ENCODE data around the gene DNMT3B. TPM values are rescaled to one million over a fixed set of nuclear protein-coding genes. Genes with fewer than 3 reads are reported as not detected.

DNMT3B gene
- total RNA-seq, 1 experiment from 2014 or later = 3.5 TPM

DNA sequence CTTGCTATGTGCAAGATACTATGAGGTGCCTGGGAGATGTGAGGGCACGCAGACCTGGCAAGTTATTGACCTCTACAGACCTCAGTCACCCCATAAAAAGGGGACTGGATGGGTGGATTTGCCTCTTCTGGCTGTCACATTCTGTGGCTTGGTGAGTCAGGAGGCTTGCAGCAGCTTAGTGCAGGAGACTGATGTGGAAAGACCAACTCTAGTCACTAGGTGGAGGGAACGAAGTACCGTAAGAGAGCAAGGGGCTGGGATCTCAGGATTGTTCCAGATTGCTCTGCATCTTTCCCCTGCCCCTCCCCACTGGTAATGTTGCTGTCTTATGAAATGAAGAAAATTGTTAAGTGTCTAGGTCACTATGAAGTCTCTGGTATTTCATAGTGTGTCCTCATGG is 60.9 kb downstream of the DNMT3B start:
- intact Hi-C loops (cut with micrococcal nuclease; ENCODE audit: unreplicated experiment) (no loop called here), in situ Hi-C loops (cut with HindIII; ENCODE audit: low pct_unique_long_range_greater_than_20kb, low sequenced_read_pairs) (no loop called here)
- ChIA-PET CTCF (no interaction called here), POLR2A (no interaction called here)
- H3K36me3 ChIP-seq (ENCODE audit: control insufficient read depth, insufficient read depth, low read length) = no peaks in the 10 kb centered on the region; the same call in 1 of the 2 replicates
- TF ChIP-seq POLR2AphosphoS5 (IDR thresholded peaks at IDR 0.05; ENCODE audit: low read depth, low read length) (no peak), TCF7L2 (IDR thresholded peaks at IDR 0.05; ENCODE audit: low read depth, low read length) (no peak), SIN3A (IDR thresholded peaks at IDR 0.05; ENCODE audit: borderline replicate concordance, insufficient read depth, low read depth, low read length) (no peak)
- TF ChIP-seq, protein P1, sequence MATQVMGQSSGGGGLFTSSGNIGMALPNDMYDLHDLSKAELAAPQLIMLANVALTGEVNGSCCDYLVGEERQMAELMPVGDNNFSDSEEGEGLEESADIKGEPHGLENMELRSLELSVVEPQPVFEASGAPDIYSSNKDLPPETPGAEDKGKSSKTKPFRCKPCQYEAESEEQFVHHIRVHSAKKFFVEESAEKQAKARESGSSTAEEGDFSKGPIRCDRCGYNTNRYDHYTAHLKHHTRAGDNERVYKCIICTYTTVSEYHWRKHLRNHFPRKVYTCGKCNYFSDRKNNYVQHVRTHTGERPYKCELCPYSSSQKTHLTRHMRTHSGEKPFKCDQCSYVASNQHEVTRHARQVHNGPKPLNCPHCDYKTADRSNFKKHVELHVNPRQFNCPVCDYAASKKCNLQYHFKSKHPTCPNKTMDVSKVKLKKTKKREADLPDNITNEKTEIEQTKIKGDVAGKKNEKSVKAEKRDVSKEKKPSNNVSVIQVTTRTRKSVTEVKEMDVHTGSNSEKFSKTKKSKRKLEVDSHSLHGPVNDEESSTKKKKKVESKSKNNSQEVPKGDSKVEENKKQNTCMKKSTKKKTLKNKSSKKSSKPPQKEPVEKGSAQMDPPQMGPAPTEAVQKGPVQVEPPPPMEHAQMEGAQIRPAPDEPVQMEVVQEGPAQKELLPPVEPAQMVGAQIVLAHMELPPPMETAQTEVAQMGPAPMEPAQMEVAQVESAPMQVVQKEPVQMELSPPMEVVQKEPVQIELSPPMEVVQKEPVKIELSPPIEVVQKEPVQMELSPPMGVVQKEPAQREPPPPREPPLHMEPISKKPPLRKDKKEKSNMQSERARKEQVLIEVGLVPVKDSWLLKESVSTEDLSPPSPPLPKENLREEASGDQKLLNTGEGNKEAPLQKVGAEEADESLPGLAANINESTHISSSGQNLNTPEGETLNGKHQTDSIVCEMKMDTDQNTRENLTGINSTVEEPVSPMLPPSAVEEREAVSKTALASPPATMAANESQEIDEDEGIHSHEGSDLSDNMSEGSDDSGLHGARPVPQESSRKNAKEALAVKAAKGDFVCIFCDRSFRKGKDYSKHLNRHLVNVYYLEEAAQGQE (IDR thresholded peaks at IDR 0.05; ENCODE audit: insufficient read depth in 1 of 2, low read depth in 2 of 2, low read length in 1 of 2) = no peak
- TF ChIP-seq, protein P2, sequence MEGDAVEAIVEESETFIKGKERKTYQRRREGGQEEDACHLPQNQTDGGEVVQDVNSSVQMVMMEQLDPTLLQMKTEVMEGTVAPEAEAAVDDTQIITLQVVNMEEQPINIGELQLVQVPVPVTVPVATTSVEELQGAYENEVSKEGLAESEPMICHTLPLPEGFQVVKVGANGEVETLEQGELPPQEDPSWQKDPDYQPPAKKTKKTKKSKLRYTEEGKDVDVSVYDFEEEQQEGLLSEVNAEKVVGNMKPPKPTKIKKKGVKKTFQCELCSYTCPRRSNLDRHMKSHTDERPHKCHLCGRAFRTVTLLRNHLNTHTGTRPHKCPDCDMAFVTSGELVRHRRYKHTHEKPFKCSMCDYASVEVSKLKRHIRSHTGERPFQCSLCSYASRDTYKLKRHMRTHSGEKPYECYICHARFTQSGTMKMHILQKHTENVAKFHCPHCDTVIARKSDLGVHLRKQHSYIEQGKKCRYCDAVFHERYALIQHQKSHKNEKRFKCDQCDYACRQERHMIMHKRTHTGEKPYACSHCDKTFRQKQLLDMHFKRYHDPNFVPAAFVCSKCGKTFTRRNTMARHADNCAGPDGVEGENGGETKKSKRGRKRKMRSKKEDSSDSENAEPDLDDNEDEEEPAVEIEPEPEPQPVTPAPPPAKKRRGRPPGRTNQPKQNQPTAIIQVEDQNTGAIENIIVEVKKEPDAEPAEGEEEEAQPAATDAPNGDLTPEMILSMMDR (IDR thresholded peaks at IDR 0.05) = no peak
- H3K4me1 ChIP-seq (ENCODE audit: control insufficient read depth, insufficient read depth, low read length) = peaks cover 24% of the 10 kb centered on the region
- no peaks in the 10 kb centered on the region for H3K27me3 ChIP-seq (ENCODE audit: control insufficient read depth, insufficient read depth, low read length)
- no peak overlapping the region for H3K27ac ChIP-seq (ENCODE audit: low read length)
- H3K9me3 ChIP-seq (ENCODE audit: control insufficient read depth, insufficient read depth, low read depth, low read length) = no peaks in the 10 kb centered on the region
- H3K4me3 ChIP-seq (ENCODE audit: low read depth in 2 of 2, low read length in 2 of 2) = no peak overlapping the region
- BruUV-seq (replicated peaks) = no TSS peak
- no peak for DNase-seq (ENCODE audit: low read depth, low spot score)
- no peak for ATAC-seq

DNA sequence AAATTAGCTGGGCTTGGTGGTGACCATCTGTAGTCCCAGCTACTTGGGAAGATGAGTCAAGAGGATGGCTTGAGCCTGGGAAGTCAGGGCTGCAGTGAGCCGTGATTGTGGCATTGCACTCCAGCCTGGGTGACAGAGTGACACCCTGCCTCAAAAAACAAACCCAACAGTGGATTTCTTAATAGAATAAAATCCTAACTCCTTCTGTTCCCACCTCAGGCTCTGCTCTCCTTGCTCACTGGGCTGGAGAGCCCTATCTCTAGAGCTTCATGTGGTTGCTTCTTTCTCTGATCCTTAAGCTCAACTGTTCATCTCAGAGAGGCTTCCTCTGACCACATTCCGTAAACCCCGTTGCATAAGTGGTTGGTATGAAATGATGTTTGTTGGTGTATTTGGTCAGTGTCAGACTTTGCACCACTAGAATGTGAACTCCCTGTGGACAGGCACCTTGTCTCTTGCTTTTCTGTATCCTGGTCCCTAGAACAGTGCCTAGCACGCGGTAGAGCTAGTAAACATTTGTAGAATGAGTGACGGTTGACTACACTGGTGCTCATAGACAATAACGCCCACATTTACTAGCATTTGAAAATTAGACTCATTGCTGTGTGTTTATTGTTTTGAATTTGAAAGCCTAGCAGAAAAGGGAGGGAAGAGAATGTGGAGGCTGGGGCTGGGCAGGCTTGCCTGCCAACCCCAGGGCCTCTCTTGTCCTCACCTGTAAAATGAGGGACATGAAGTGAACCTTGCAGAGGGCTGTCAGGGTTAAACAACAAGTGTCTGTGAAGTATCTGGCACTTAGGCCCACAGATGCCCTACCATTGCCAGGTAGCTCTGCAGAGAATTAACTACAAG is 61.8 kb downstream of the DNMT3B start:
- Histone ChIP-seq H3K4me3 (ENCODE audit: low read depth in 2 of 2, low read length in 2 of 2) (no peak overlapping the region), H3K27ac (ENCODE audit: low read length) (no peak overlapping the region), H3K27me3 (ENCODE audit: control insufficient read depth, insufficient read depth, low read length) (no peaks in the 10 kb centered on the region), H3K9me3 (ENCODE audit: control insufficient read depth, insufficient read depth, low read depth, low read length) (no peaks in the 10 kb centered on the region), H3K36me3 (ENCODE audit: control insufficient read depth, insufficient read depth, low read length) (no peaks in the 10 kb centered on the region; the same call in 1 of the 2 replicates), H3K4me1 (ENCODE audit: control insufficient read depth, insufficient read depth, low read length) (peaks cover 24% of the 10 kb centered on the region)
- BruUV-seq (replicated peaks) = no TSS peak
- in situ Hi-C loops (cut with HindIII; ENCODE audit: low pct_unique_long_range_greater_than_20kb, low sequenced_read_pairs) = no loop called here
- ATAC-seq = no peak
- intact Hi-C loops (cut with micrococcal nuclease; ENCODE audit: unreplicated experiment) = no loop called here
- no peak for TF ChIP-seq TCF7L2 (IDR thresholded peaks at IDR 0.05; ENCODE audit: low read depth, low read length)
- no peak for DNase-seq (ENCODE audit: low read depth, low spot score)
- POLR2A ChIA-PET = no interaction called here
- CTCF ChIA-PET = no interaction called here

DNA sequence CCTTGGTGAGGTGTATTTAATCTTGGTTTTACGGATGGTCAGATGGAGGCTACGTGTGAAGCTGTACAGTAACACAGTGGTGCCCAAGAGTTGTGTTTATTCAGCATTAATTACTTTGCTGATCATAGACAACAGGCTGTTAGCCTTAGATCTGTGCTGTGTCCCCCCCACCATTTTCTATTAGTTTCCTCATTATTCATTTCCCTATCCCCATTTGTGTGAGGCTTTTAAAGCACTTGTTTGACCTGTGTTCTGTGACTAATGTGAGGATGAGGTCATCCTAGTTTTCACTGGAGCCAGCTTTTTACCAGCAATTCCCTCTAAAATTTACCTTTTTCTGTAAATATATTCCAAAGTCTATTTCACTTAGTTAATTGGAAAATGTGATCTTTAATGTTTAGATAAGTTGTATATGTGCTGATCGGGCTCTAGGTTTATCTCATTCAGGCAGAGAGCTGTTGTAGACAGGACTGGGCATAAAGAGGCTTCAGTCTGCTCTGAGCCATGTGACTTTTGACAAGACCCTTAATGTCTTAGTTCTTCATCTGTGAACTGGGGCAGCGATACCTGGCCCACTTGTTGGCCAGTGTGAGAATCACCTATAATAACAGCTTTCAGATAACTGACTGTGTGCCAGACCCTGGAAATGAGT is 66.0 kb downstream of the DNMT3B start:
- H3K4me3 ChIP-seq (ENCODE audit: low read depth in 2 of 2, low read length in 2 of 2) = no peak overlapping the region
- DNase-seq (ENCODE audit: low read depth, low spot score) (no peak), ATAC-seq (no peak)
- H3K36me3 ChIP-seq (ENCODE audit: control insufficient read depth, insufficient read depth, low read length) = peaks cover 9% of the 10 kb centered on the region
- in situ Hi-C loops (cut with HindIII; ENCODE audit: low pct_unique_long_range_greater_than_20kb, low sequenced_read_pairs) (no loop called here), intact Hi-C loops (cut with micrococcal nuclease; ENCODE audit: unreplicated experiment) (no loop called here)
- H3K9me3 ChIP-seq (ENCODE audit: control insufficient read depth, insufficient read depth, low read depth, low read length) = no peaks in the 10 kb centered on the region
- H3K4me1 ChIP-seq (ENCODE audit: control insufficient read depth, insufficient read depth, low read length) = peaks cover 4% of the 10 kb centered on the region
- POLR2A ChIA-PET = no interaction called here
- H3K27ac ChIP-seq (ENCODE audit: low read length) = no peak overlapping the region
- CTCF ChIA-PET = interaction anchor here (0.7 kb wide), 1 partner anchor 50 kb away, joined by 4 read pairs; no protein-coding TSS in a partner anchor
- TF ChIP-seq SIN3A (IDR thresholded peaks at IDR 0.05; ENCODE audit: borderline replicate concordance, insufficient read depth, low read depth, low read length) (no peak), TCF7L2 (IDR thresholded peaks at IDR 0.05; ENCODE audit: low read depth, low read length) (no peak), POLR2AphosphoS5 (IDR thresholded peaks at IDR 0.05; ENCODE audit: low read depth, low read length) (no peak)
- TF ChIP-seq, protein P2 (IDR thresholded peaks at IDR 0.05) = no peak
- TF ChIP-seq, protein P1 (IDR thresholded peaks at IDR 0.05; ENCODE audit: insufficient read depth in 1 of 2, low read depth in 2 of 2, low read length in 1 of 2) = no peak
- BruUV-seq (replicated peaks) = TSS peak; percentile 39
- H3K27me3 ChIP-seq (ENCODE audit: control insufficient read depth, insufficient read depth, low read length) = no peaks in the 10 kb centered on the region
